ENCODE data around the gene HPN.
"Not testable (repeated sequence)": the region's sequence is repeated elsewhere in the genome, so short reads cannot be mapped to it uniquely, and the experiment has no call there.

Gene HPN

GRCh38 chr19:35044317-35045117 lies 3.0 kb downstream of the HPN start:
- peak; percentile 63 for DNase-seq

GRCh38 chr19:35045667-35046300 lies 4.3 kb downstream of the HPN start:
- peak; percentile 49 for DNase-seq

- DNase-seq = no peak
Observed at GRCh38 chr19:35046461-35046860, 4.9 kb downstream of the HPN start.

- DNase-seq = no peak
Observed at GRCh38 chr19:35048911-35049411, 7.4 kb downstream of the HPN start.

GRCh38 chr19:35049456-35049855 lies 7.9 kb downstream of the HPN start:
- no peak for DNase-seq

DNA sequence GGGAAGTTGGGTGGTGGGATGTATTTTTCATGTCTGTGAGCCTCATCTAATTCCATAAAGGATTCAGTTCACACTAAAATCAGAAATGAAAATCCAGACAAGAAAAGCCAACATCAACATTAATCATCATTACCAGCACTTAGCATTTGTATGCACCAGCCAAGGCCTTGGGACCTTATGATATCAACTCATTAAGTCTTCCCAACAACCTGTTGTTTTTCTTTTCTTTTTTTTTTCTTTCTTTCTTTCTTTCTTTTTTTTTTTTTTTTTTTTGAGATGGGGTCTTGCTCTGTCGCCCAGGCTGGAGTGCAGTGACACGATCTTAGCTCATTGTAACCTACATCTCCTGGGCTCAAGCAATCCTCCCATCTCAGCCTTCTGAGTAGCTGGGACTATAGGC lies 9.1 kb downstream of the HPN start:
- not testable (repeated sequence) for DNase-seq

- DNase-seq = not testable (repeated sequence)
Observed at GRCh38 chr19:35051268-35051667, 9.7 kb downstream of the HPN start.

DNA sequence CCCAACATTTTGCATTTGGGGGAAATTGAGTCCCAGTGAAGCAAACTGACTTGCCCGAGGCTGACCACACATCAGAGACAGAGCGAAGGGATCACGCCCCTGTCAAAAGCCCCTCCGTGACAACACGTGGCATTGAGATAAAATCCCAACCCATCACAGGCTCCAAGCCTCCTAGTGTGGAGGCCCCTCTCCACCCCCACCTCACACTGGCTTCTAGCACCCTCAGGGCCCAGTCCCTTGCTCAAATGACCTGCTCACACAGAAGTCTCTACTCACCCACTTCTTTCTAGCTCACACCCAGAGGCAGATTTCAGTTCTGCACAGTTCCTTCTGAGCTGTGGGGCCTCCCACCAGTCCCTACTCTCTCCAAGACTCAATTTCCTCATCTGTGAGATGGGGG lies 10.3 kb downstream of the HPN start:
- no peak for DNase-seq

DNA sequence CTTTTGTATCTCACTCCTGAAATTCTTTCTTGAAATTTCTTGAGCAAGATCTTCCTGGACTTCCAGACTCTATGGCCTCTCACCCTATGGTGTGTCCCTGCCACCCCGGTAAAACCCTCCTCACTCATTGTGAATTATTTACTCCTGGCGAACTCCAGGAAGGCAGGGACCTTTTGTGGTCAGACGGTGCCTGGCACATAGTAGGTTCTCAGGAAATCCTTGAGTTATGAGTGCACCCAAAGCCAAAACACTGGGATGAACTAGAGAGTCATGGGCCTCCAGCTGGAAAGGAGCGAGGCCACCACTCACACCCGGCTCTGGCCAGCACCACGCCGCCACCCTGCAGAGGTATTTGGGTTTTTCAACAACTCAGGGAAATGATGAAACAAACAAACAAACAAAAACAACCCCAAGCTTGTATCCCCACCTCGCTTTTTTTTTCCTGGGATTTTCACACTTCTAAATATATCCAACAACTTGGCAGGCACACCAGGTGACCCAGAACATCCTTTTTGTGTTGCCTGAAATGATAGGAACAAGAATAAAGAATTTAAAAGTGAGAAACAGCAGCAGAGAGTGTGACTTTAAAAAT lies 11.2 kb downstream of the HPN start:
- DNase-seq = no peak

GRCh38 chr19:35053667-35054293 lies 12.3 kb downstream of the HPN start:
- no peak for DNase-seq

- no peak for DNase-seq
Observed at GRCh38 chr19:35054626-35055025, 13.1 kb downstream of the HPN start.

DNA sequence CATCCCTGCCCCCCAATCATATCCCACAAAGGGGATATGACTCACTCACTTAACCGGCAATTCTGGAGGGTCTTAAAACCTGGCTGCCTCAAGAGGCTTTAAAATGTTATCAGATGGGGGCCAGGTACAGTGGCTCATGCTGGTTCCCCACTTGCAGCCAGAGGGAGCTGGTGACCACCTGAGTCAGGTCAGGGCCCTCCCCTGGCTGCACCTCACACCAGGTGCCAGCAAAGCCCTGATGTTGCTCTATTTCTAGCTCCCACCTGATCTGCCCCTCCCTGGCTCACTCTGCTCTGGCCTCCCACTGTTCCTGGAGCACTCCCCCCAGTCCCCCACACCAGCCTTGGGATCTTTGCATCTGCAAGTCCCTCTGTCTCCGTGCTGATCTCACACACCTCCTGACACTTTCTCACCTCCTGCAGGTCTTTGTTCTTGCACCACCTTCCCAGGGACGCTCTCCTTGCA lies 14.2 kb downstream of the HPN start:
- no peak for DNase-seq

DNA sequence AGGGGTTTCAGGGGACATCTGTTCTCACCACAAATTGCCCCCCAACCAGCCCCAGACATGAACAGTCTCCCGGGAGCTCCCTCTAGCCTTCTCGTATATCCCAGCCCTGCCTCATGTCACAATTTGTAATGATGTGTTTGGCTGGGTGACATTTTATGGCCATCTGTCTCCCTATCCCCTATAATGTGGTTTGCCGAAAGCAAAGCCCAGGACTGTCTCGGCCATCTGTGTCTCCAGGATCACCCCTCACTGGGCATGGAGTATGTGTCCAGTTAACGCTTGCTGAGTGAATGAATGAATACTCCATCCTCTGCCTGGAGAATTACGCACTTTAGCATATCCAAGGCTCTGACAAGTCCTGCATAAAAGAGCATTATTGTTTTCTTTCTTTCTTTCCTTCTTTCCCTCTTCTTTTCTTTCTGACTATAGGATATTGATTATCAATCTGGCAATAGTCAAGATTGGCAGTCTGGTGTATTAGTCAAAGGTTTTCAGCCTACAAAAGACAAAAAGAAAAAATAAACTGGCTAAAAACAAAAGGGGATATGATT lies 15.1 kb downstream of the HPN start:
- DNase-seq = no peak

- no peak for DNase-seq
Observed at GRCh38 chr19:35058370-35058769, 16.8 kb downstream of the HPN start.

DNA sequence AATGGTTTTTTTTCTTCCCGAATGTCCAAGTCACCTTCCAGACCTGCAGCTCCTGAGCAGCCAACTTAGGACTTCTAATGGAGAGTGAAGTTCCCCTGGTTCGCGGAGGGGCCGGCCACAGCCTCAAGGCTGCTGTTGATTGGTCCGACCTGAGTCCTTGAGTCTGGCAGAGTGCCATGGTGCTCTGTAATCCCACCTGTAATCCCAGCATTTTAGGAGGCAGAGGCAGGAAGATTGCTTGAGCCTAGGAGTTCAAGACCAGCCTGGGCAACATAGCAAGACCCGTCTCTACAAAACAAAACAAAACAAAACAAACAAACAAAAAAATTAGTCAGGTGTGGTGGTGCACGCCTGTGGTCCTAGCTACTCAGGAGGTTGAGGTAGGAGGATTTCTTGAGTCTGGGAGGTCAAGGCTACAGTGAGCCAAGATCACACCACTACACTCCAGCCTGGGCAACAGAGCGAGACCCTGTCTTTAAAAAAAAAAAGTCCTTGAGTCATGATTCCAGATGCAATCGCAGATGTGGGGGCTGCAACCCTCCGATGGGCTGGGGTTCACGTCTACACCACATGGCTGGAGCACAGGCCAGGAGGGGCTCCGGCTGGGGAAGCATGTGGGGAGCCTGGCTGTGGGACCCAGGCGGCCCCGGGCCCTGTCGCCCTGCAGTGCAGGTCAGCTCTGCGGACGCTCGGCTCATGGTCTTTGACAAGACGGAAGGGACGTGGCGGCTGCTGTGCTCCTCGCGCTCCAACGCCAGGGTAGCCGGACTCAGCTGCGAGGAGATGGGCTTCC lies 17.7 kb downstream of the HPN start:
- DNase-seq = no peak

- no peak for DNase-seq
Observed at GRCh38 chr19:35059799-35060091, 18.2 kb downstream of the HPN start.

GRCh38 chr19:35060160-35060855 lies 18.8 kb downstream of the HPN start:
- no peak for DNase-seq

DNA sequence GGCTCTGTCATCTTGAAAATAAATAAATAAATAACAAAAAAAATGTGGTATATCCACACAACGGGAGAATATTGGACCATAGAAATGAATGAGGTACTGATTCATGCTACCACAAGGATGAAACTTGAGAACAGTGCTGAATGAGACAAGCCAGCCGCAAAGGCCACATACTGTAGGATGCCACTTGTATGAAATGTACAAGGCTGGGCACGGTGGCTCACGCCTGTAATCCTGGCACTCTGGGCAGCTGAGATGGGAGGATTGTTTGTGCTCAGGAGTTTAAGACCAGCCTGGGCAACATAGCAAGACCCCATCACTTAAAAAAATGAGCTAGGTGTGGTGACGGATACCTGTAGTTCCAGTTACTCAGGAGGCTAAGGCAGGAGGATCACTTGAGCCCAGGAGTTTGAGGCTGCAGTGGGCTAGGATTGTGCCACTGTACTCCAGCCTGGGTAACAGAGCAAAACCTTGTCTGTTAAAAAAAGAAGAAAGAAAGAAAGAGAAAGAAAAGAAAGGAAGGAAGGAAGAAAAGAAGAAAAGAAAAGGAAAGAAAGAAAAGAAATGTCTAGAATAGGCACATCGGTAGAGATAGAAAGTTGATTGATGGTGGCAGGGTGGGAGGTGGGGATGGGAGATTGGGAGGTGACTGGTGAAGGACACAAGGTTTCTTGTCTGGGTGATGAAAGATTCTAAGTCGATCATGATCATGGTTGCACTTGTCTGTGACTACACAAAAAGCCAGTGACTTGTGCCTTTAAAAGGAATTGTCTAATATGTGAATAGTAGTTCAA lies 20.3 kb downstream of the HPN start:
- DNase-seq = no peak

DNA sequence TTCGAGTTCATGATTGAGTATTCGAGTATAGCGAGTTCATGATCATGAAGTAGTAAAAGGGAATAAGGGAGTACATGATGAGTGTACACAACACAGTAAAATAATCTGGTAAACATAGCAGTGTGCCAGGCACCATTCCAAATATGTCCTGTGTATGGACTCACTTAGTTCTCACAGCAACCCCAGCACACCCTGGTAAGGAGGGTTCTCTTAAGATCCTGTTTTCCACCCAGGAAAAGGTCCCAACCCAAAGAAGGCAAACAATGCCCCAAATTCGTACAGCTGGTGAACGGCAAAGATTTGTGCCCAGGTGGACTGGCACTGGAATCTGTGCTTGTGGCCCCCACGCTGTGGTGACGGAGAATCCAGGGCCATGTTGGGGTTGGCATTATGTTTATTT lies 21.4 kb downstream of the HPN start:
- DNase-seq = no peak

GRCh38 chr19:35063940-35064818 lies 22.7 kb downstream of the HPN start:
- DNase-seq = peak; percentile 27
